GM19099 (cell line): ENCODE results near the gene LRRC15.

Source experiments
- POLR2A ChIP-seq: IDR thresholded peaks from 3 replicates; pipeline ENCODE4 v1.6.1; 2011; ENCODE audit warnings: low read depth; ENCODE audit not compliant: insufficient read length; ENCODE audit errors: extremely low read depth

Gene LRRC15

DNA sequence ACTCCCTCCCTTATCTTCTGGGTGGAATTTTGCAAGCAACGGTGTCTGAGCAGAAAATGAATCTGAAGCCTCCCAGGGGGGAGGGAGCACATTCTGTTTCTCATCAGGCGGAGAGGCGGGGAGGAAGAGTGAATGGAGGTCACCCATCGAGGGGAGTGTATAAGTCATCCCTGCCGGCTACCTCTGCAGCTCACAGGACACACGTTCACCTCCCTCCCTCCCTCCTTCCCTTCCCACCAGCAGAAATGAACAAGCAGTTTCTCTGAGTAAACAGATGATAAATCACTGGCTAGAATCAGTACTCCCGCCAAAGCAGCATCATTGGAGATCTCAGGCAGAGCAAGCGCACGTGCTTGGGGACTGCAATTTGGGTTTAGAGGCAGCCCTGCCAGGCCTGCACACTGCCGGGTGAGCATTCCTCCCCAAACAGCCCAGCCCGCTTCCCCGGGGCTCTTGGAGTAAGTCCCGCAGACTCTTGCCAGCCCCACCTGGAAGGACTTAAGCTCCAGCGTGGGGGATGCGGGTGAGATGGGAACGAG, 56.7 kb downstream of the LRRC15 start:
- TF ChIP-seq POLR2A: no peak

GRCh38 chr3:194312186-194312742, 57.3 kb downstream of the LRRC15 start:
- TF ChIP-seq POLR2A: no peak

DNA sequence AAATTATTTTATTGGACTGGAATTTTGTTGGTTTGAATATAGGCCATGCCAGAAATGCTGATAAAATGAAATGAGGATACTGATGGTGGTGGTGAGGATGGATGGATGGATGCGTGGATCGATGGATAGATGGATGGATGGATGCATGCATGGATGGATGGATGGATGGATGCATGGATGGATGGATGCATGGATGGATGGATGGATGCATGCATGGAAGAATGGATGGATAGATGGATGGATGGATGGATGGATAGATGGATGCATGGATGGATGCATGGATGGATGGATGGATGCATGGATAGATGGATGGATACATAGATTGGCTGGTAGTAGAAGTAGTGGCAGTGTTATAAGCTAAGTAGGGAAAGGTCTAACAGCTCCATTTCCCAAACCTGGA, 58.5 kb downstream of the LRRC15 start:
- TF ChIP-seq POLR2A: no peak

- no peak for TF ChIP-seq POLR2A
These were observed 59.3 kb downstream of the LRRC15 start for GRCh38 chr3:194310060-194310835.

DNA sequence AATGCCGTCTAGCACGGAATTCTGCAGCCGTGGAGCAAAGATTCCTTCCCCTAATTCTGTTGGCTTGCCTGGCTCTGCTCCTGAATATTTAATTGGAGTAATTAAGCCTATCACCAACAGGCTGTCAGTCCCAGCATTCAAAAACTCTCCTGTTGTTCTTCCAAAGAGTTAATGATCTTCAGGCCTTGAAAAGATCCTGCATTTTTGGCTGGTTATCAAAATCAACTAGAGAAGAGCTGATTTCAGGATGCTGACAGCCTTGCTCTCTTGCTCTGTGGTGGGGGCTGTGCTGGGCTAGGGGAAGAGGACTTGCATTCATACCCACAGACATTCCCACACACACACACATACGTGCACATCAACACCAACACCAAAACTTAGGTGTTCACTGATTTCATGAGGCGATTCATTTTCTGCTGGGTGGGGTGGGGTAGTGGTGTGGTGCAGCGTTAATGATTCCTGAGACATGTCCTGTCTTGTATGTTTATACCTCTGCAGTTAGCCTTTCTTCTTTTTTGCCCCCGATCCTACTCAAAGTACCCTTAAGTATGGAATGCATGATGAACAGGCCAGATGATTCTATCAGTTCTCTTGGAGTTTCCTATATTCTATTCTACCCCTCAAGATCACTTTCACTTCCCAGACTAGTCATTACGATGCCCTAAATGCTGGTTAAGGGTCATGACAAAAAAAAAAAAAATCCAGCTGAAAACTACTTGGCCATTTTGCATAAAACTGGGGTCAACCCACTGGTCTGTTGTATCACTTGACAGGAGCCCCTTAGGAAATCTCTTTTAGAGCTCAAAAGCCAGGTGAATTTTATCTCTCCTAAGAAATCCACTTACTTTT, 60.7 kb downstream of the LRRC15 start:
- TF ChIP-seq POLR2A: no peak

DNA sequence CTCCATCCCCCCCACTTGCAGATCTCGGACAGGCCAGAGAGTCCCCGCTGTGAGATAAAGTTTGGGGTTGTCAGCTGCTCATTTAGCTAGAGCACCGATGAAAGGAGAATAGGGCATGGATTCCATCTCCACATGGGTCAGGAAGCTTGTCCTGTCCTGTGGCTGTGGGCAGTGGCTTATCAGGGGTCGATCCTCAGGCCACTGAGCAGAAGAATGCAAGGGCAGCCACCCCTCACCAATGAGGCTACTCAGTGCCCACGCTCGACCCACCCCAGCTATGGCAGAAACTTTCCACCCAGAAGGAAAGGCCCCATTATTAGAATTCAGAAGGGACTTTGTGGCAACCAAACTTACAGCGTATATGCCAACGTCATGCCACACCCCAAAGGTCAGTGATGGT, 61.7 kb downstream of the LRRC15 start:
- TF ChIP-seq POLR2A: no peak

DNA sequence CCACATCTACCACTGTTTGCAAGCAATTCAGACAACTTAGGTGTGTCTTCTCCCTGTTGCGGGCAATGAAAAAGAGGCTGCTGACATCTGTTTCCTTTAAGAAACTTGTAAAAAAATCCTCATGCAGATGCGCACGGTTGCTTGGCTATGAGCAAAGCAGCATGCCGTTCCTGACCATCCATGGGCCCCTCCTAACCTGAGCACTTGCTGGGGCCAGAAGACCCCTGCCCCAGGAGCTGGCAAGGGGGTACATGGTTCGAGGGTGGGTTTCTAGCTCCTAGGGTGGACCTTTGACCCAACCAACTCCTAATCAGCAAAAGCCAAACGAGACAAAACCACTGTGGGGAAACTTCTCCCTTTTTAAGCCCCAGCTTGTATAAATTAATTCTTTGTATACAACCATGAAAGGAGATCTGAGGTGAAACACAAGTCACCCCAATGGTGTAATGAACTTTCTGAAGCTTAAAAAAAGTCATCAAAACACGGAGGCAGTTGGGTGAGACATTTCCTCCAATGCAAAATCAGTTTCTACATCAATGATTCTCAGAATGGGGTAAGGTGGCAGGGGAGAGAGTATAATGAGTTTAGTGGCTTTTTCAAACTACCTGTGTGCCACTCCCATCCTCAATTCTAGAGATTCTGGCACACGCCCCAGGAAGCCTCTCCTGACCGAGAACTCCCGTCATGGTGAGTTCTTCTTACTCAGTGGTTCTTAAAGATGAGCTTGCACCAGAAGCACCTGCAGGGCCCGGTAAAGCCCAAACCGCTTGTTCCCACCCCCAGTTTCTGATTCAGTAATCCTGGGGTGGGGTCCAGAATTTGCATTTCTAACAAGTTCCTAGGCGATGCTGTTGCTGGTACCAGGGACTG, 62.5 kb downstream of the LRRC15 start:
- no peak for TF ChIP-seq POLR2A

DNA sequence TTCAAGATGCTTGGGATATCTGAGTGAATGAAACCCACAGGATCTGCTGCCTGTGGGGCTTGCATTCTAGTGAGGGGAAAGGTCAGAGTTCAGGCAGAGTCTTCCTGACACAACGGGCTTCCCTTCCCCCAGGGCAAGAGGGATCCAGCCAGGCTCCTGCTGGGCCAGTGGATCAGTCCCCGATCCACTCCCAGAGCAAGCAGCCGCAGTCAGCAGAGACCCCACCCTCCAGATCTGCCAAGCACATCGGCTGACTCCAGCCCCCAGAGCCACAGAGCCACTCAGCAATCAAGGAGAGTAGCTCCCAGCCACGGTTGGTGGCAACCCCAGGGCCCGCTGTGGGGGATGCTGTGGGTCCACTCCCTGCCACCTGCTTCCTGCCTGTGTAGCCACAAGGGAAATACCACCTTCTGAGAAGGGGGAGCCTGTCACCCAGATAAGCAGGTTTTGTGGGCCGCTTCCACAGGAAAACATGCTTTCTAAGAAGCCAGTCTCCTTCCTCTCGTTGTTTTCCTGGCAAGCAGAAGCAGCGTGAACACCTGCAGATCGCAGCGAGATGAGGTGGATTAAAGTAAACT, 63.3 kb downstream of the LRRC15 start:
- peak; percentile 50 for TF ChIP-seq POLR2A

GRCh38 chr3:194305356-194306108, 64.0 kb downstream of the LRRC15 start:
- TF ChIP-seq POLR2A: no peak
